BJ (cell line): Measurements from ENCODE around the gene LIMCH1. TPM values are rescaled to one million over a fixed set of nuclear protein-coding genes. Genes with fewer than 3 reads are reported as not detected.
"Not testable (repeated sequence)": the region's sequence is repeated elsewhere in the genome, so short reads cannot be mapped to it uniquely, and the experiment has no call there.

Source experiments
- CTCF ChIA-PET: fragments of 350-600 bp; formaldehyde crosslinking; extraction: SDS; loops from one replicate; lab custom pipeline; 2021; ENCODE audit warnings: antibody characterized with exemption, inconsistent platforms; lab: Yijun Ruan, JAX
- POLR2A ChIA-PET: fragments of 300-600 bp; sonication (Branson Sonifier 250); formaldehyde crosslinking; extraction: SDS; loops from one replicate; lab custom pipeline; 2021; ENCODE audit warnings: antibody characterized with exemption; lab: Charles Lee
- DNase-seq: peaks from one replicate; pipeline ENCODE4 v3.0.0-alpha.2; 2011; ENCODE audit warnings: low read depth
- H3K27me3 ChIP-seq: 2 replicates; pipeline ENCODE4 v1.6.0; 2011; ENCODE audit warnings: low read length; ENCODE audit not compliant: control insufficient read depth, insufficient read depth
- H3K36me3 ChIP-seq: 2 replicates; pipeline ENCODE4 v1.5.1; 2011; ENCODE audit warnings: low read length; ENCODE audit not compliant: control insufficient read depth, insufficient read depth
- H3K4me3 ChIP-seq: 2 replicates; pipeline ENCODE4 v1.5.1; 2011; ENCODE audit warnings: low read depth, mild to moderate bottlenecking, control low read depth, low read length
- CTCF ChIP-seq: IDR thresholded peaks from 2 replicates; pipeline ENCODE4 v1.5.1; 2011; ENCODE audit warnings: low read depth, mild to moderate bottlenecking, control low read depth, inconsistent platforms, low read length, moderate library complexity; ENCODE audit not compliant: insufficient read depth
- polyA minus RNA-seq: library from RNA; depleted of rRNA, polyadenylated mRNA; stranded (reverse); fragments of >200 nt; gene quantifications from 2 replicates; pipeline ENCODE4 v1.2.3, GENCODE V29; 2011; rRNA and poly(A)+ RNA removed
- polyA plus RNA-seq: library from polyadenylated mRNA; depleted of rRNA; stranded (reverse); fragments of >200 nt; gene quantifications from 2 replicates; pipeline ENCODE4 v1.2.3, GENCODE V29; 2011; rRNA removed

Gene LIMCH1, protein sequence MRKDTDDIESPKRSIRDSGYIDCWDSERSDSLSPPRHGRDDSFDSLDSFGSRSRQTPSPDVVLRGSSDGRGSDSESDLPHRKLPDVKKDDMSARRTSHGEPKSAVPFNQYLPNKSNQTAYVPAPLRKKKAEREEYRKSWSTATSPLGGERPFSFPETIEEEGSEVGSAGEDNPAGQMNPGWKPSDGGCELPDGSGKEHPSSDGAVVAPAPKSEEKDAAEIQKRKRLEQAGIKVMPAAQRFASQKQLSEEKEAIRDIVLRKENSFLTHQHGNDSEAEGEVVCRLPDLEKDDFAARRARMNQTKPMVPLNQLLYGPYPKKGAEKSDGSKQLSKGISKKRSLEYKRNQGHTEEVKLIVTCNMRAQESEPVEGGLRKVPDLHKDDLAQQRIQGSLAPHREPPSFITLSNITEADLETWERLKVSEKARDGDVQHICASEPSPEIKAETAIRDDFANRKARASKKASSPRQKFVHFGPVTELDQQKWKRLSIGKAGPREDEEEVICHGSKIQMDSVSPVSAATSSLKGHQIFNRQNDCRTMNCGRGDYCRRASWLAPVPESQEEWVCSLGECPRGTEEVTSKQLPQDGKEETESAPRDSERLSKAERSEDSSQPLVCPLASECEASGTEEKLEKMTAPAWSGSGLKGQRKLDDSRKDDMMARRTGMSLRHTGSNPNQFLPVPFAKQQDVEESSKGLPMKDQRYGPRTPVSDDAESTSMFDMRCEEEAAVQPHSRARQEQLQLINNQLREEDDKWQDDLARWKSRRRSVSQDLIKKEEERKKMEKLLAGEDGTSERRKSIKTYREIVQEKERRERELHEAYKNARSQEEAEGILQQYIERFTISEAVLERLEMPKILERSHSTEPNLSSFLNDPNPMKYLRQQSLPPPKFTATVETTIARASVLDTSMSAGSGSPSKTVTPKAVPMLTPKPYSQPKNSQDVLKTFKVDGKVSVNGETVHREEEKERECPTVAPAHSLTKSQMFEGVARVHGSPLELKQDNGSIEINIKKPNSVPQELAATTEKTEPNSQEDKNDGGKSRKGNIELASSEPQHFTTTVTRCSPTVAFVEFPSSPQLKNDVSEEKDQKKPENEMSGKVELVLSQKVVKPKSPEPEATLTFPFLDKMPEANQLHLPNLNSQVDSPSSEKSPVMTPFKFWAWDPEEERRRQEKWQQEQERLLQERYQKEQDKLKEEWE (N-terminal part only)
- polyA plus RNA-seq (107 and 133 TPM in 2 replicates), polyA minus RNA-seq (103 and 120 TPM in 2 replicates)

DNA sequence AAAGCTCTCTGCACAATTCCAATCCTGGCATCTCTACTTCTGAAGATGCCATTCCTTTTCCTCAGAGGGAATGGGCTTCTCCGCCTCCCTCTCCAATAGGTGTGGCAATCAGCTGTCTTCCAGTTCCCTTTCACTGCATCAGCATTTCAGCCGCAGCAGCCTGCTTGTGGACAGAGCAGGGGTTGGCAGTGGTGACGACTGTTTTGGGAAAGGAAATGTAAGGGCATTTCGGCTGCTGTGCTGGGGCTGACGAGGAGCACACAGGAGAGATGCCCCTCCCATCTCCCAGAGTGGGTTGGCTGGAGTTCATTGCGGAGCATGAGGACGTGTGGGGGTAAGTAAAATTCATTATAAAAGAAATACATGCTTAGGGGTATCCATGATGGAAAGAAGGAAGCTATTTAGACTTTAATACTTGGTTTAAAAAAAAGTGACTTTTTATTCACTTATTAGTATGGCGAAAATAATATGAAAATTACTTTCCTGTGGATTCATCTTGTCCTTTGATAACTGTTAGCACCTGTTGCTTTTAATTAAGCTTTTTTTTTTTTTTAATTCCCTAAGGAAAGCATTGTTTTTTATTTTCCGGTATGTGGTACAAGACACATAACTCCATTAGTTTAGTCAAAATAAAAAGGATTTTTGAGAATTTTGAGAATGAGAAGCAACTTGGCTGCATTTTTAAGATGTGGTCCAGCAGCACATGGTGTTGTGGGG is at the start of gene LIMCH1:
Gene LIMCH1 (plus strand): TSS at position 141 of the 717 bp plus-strand sequence. CDS start 67,839 bp downstream, outside the sequence.
- CTCF ChIA-PET = interaction anchor here (0.5 to 0.7 kb wide), 2 partner anchors 54 to 83 kb away, joined by 3 to 4 read pairs; no protein-coding TSS in a partner anchor
- no peak for TF ChIP-seq CTCF
- no peak for DNase-seq
- no peaks in the 10 kb centered on the region for H3K36me3 ChIP-seq
- POLR2A ChIA-PET = no interaction called here
- no peaks in the 10 kb centered on the region for H3K27me3 ChIP-seq
- H3K4me3 ChIP-seq = no peak within 1 kb of the TSS

DNA sequence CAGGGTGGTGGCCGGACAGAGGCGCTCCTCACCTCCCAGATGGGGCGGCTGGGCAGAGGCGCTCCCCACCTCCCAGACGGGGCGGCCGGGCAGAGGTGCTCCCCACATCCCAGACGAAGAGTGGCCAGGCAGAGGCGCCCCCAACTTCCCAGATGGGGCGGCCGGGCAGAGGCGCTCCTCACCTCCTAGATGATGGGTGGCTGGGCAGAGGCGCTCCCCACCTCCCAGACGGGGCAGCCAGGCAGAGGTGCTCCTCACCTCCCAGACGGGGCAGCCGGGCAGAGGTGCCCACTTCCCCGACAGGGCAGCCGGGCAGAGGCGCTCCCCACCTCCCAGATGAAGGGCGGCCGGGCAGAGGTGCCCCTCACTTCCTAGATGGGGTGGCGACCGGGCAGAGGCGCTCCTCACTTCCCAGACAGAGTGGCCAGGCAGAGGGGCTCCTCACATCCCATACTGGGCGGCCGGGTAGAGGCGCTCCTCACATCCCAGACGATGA is 46.8 kb upstream of the LIMCH1 start:
- H3K27me3 ChIP-seq, POLR2A ChIA-PET, DNase-seq, H3K4me3 ChIP-seq, CTCF ChIA-PET, H3K36me3 ChIP-seq: not testable (repeated sequence)

- TF ChIP-seq CTCF = no peak
- Histone ChIP-seq H3K27me3 (no peaks in the 10 kb centered on the region), H3K4me3 (no peak overlapping the region)
Measured at GRCh38 chr4:41496977-41497376, 41.0 kb upstream of the LIMCH1 start.

DNA sequence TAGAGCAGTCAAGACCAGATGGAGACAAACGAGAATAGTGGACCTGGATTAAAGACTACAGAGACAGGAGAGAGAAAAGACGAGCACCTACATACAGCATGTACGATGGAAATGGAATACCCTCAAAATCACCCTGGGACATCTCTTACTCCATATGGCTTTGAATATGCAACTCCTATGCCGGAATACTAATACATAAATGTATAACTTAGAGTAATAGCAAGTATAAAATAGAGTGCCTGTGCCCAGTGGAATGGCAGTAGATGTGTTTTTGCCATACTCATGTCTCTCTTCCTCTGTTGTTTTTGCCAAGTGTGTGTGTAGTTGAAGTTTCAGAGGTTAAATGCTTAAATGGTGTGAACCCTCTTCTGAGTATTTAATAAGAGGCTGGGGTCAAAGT is 39.8 kb upstream of the LIMCH1 start:
- ChIA-PET POLR2A (no interaction called here), CTCF (interaction anchor here (1.5 kb wide), 1 partner anchor 16 kb away, joined by 3 read pairs; no protein-coding TSS in a partner anchor)
- no peak for DNase-seq
- H3K27me3 ChIP-seq = no peaks in the 10 kb centered on the region
- no peak overlapping the region for H3K4me3 ChIP-seq
- H3K36me3 ChIP-seq = peaks cover 2% of the 10 kb centered on the region; the same call in 1 of the 2 replicates
- no peak for TF ChIP-seq CTCF

More at GRCh38 chr4:41496977-41497376, 41.0 kb upstream of the LIMCH1 start:
- POLR2A ChIA-PET = no interaction called here
- CTCF ChIA-PET = no interaction called here
- peaks cover 2% of the 10 kb centered on the region; the same call in 1 of the 2 replicates for H3K36me3 ChIP-seq
- DNase-seq = no peak
